OCI-LY3 (cell line): ENCODE measurements around the gene TBX1.

Source experiments
- EZH2phosphoT487 ChIP-seq: fragments of 200-600 bp; shearing (Covaris generic); IDR thresholded peaks from 2 replicates; pipeline ENCODE4 v1.6.1; 2018; ENCODE audit warnings: antibody characterized with exemption, mixed run types, low read depth
- TF ChIP-seq, protein P1 (sequence below): fragments of 200-600, 300-600 bp; sonication (generic); IDR thresholded peaks from 2 replicates; pipeline ENCODE4 v1.5.1; 2014; ENCODE audit warnings: antibody characterized with exemption, low read length, low read depth

DNA sequence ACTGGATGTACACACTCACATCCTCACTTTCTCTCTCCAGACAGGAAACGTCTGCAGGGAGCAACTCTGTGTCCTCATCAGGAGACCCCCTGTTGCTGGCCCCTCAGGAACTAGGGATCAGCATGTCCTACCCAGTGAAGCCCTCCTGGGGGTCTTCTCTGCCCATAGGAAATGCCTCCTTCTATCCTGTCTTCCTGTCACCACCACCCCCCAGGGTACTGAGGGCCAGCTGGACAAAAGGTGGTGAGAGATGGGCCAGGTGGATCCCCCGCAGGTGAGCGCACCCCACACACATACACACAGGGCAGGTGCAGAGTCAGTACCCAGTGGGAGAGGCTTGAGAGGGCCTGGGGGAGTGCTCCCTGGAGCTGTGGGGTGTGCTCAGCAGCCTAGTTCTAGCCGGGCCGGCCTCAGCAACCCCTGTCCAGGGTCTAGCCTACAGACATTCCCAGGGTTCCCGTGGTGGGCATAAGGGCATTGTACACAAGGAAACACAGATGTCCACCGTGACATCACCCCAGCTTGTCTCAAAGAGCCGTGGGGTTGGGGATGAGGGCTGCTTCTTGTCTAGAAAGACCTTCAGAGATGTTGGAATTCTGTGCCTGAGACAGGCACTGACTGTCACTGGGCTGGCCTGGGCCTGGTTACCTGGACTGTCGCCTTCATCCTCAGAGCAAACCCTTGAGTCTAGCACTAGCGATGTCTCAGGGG is 28.0 kb upstream of the TBX1 start:
- TF ChIP-seq, protein P1, sequence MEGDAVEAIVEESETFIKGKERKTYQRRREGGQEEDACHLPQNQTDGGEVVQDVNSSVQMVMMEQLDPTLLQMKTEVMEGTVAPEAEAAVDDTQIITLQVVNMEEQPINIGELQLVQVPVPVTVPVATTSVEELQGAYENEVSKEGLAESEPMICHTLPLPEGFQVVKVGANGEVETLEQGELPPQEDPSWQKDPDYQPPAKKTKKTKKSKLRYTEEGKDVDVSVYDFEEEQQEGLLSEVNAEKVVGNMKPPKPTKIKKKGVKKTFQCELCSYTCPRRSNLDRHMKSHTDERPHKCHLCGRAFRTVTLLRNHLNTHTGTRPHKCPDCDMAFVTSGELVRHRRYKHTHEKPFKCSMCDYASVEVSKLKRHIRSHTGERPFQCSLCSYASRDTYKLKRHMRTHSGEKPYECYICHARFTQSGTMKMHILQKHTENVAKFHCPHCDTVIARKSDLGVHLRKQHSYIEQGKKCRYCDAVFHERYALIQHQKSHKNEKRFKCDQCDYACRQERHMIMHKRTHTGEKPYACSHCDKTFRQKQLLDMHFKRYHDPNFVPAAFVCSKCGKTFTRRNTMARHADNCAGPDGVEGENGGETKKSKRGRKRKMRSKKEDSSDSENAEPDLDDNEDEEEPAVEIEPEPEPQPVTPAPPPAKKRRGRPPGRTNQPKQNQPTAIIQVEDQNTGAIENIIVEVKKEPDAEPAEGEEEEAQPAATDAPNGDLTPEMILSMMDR: no peak
- no peak for TF ChIP-seq EZH2phosphoT487
